Prostate gland (tissue), 2 donors: ENCODE data around the gene HYPK.

Experiments
- POLR2A ChIP-seq: fragments of 450-650 bp; IDR thresholded peaks from one replicate; pipeline ENCODE4 v1.6.1; 2016; ENCODE audit warnings: antibody characterized with exemption, mild to moderate bottlenecking
- POLR2AphosphoS5 ChIP-seq: sonication (generic); formaldehyde crosslinking; IDR thresholded peaks from one replicate; pipeline ENCODE4 v1.6.1; 2017; ENCODE audit warnings: antibody characterized with exemption
- TF ChIP-seq, protein P1 (sequence below), 4 experiments: fragments of 200-600 bp in 2 of 4; fragments of 450-650 bp in 2 of 4; sonication (generic) in 2 of 4; IDR thresholded peaks; 1 replicate in 3 of 4; 2 replicates in 1 of 4; pipeline ENCODE4 v1.5.1; 2016 to 2019; ENCODE audit warnings: antibody characterized with exemption in 4 of 4, mild to moderate bottlenecking in 2 of 4, moderate library complexity in 2 of 4

- TF ChIP-seq POLR2AphosphoS5 (no peak), POLR2A (no peak)
- TF ChIP-seq, protein P1, sequence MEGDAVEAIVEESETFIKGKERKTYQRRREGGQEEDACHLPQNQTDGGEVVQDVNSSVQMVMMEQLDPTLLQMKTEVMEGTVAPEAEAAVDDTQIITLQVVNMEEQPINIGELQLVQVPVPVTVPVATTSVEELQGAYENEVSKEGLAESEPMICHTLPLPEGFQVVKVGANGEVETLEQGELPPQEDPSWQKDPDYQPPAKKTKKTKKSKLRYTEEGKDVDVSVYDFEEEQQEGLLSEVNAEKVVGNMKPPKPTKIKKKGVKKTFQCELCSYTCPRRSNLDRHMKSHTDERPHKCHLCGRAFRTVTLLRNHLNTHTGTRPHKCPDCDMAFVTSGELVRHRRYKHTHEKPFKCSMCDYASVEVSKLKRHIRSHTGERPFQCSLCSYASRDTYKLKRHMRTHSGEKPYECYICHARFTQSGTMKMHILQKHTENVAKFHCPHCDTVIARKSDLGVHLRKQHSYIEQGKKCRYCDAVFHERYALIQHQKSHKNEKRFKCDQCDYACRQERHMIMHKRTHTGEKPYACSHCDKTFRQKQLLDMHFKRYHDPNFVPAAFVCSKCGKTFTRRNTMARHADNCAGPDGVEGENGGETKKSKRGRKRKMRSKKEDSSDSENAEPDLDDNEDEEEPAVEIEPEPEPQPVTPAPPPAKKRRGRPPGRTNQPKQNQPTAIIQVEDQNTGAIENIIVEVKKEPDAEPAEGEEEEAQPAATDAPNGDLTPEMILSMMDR (IDR thresholded peaks at IDR 0.05): no peak
Measured at GRCh38 chr15:43789409-43789808, 11.0 kb upstream of the HYPK start.
